Measurements from ENCODE around the gene TMEM121.
A peak's percentile ranks its signal among the peaks of the same experiment; 100 is the strongest.

TMEM121 gene

DNA sequence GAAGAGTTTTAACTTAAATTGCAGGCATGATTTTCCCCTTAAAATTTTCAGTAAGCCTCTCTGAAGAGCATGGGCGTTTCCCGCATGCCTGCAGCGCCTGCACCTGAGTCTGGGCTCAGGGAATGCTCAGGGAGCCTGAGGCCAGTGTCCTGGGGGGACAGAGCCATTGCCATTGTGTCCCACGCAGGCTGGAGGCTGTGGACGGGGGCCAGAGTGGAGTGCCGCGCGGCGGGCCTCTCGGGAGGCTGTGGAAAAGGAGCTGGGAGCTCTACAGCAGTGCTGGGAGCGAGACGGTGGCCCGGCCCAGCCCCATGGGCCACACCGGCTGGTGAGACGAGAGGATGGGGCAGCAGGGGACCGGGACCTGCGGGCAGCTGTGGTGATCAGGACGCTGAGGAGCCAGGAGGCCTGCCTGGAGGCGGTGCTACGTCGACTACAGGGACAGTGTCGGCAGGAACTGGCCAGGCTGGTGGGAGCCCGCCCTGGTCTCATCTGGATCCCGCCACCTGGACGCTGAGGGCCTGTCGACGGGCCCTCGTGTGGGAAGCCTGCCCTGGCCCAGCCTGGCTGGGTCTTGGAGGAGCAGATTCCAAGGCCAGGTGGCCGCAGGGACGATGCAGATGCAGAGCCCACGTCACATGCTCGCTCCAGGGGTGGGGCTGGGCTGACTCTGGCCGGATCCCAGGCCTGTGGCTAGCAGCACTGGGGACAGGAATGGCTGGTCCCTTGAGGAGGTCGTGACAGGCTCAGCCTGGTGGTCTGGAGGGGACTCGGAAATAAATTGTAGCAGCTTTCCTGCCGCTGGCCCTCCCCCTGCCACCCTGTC, 27.7 kb upstream of the TMEM121 start:
- no peak for DNase-seq

DNA sequence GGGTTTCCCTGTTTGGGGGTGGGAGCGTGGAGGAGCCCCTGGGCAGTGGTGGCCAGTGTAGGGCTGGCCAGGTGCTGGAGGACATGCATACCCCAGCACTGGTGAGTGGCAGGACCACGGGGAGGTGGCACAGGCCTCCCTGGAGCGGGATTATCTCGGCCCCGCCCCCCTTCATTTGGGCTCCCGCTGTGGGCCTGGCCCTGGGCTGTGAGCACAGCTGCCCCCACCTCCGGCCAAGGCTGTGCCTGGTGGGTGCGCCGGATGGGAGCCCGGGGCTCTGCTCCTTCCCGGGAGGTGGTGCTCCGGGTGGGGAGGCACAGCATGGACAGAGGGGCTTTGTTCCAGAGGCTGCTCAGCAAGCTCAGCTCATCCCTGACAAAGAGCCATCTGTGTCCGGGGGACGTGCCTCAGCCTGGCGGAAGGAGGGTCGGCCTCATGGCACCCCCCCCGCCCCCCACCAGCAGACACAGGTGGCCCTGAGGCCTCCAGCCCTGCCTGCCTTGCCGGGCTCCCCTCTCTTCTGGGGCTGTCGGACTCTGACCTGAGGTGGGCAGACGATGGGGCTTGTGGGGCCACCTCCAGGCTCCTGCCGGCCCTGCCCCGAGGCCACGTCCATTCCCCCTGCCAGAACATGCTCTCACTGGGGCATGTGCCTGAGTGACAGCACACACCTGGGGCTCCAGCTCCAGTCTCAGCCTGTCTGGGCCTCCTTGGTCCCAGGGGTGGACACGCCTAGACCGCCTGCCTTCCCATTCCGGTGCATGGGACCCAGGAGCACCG, 26.9 kb upstream of the TMEM121 start:
- no peak for DNase-seq

DNA sequence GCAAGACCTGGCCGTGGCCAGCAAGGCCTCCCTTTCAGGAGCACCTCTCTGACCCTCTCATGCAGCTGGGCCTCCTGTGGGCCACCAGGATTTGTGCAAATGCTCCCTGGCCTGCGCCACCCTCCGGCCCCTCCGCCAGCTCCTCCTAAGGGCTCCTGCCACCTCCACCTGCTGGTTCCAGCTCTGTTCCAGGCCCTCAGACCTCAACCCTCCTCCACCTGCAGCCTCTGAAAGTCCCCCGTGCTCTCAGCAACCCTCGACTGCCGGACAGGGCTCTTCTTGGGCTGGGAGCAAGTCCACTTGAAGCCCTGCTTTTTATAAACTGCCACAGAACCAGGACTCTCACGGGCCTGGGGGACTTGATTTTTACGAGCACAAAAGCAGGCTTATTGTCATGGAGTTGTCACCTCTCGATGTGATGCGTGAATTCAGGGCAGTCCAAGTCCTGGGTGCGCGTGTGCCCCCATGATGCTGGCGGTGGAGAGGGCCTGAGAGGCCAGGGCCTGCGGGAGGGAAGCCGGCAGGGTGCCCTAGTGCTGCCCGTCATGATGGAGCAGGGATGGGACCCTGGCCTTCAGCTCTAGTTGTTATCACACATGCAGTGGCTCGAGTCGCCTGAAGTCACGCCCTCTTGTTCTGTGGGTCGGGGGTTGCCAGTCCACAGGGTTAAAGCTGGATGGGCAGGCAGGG, 26.2 kb upstream of the TMEM121 start:
- no peak for DNase-seq

DNA sequence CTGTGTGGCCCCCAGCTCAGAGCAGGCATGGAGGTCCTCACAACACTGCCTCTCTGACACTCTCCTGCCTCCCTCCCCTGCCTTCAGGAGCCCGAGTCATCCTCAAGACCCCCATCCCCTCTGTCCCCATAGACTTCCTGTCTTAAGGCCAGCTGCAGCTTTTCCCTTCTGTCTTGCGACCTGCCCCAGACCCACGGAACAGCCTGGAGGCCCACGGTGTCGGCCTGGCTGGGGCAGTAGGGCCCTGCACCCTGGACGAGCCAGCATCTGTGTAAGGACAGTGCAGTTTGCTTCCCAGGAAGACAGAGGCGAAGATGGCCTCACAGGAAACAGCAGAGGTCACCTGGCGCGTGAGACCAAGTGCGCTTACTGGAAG, 25.7 kb upstream of the TMEM121 start:
- DNase-seq = no peak

DNA sequence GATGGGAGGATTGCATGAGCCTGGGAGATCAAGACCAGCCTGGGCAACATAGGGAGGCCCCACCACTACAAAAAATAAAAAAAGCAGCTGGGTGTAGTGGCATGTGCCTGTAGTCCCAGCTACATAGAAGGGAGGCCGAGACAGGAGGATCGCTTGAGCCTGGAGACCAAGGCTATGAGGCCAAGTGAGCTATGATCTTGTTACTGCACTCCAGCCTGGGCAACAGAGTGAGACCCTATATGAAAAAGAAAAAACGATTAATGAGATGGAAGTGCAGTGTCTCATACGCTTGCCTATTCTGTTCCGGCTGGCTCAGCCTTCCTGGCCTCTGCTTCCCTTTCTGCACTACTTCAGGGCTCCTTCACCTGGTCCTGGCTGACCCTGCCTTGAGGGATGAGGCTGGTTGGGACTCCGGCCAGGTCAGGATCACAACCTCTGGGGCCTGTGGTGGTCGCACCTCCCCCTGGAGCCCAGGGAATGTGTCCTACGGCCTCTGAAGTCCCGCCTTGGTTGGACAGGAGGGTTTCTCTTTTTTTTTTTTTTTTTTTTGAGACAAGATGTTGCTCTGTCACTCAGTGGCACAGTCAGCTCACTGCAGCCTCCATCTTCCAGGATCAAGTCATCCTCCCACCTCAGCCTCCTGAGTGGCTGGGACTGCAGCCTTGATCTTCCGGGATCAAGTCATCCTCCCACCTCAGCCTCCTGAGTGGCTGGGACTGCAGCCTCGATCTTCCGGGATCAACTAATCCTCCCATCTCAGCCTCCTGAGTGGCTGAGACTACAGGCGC, 24.7 kb upstream of the TMEM121 start:
- DNase-seq = no peak

DNA sequence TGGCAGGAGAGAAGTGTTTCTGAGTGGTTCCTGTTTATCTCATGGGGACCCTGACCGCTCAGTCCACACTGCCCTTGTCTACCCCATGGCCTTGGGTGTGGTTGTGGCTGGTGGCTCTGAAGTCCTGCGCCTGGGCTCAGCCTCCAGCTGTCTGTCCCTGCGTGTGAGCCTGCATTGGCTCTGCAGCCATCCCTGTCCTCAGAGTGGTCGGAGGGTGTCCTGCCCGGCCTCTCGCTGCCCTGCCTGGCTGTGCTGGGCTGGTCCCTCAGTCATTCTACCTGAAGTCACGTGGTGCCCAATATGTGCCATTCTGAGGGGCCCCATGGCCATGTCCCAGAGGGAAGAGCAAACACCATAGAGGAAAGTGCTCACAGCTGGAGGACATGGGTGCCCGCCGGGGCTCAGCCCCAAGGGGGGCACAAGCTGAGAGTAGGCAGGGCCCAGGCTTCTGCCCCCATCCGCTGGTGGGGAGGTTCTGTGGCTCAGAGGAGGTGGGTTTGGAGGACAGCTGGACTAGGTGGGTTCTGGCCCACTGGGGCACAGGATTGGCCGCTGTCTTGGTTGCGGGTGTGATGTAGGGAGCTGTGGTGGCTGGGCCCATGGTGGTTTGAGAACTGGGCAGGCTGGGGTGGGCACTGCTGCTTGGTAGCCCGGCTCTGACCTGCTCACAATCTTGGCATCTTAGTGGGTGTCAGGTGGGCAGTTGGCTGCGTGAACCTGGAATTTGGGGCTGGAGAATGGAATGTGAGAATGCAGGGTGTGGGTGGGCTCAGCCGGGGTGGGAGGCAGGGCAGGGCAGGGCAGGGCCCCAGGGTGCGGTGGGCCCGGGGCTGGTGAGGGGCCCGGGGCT, 23.7 kb upstream of the TMEM121 start:
- no peak for DNase-seq

DNA sequence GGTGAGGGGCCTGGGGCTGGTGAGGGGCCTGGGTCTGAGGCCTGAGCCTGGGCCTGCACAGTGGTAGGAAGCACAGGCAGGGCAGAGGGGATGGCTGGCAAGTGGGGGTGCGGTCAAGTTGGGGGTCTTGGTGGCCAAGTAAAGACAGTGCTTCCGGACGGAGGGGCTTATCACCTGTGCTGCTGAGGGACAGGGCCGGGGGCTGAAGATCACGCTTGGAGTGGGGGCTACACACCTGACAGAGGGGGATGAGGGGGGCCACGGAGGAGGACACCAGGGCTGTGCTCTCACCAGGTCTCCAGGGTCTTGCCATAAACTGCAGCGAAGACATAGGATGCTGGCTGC, 23.1 kb upstream of the TMEM121 start:
- no peak for DNase-seq

DNA sequence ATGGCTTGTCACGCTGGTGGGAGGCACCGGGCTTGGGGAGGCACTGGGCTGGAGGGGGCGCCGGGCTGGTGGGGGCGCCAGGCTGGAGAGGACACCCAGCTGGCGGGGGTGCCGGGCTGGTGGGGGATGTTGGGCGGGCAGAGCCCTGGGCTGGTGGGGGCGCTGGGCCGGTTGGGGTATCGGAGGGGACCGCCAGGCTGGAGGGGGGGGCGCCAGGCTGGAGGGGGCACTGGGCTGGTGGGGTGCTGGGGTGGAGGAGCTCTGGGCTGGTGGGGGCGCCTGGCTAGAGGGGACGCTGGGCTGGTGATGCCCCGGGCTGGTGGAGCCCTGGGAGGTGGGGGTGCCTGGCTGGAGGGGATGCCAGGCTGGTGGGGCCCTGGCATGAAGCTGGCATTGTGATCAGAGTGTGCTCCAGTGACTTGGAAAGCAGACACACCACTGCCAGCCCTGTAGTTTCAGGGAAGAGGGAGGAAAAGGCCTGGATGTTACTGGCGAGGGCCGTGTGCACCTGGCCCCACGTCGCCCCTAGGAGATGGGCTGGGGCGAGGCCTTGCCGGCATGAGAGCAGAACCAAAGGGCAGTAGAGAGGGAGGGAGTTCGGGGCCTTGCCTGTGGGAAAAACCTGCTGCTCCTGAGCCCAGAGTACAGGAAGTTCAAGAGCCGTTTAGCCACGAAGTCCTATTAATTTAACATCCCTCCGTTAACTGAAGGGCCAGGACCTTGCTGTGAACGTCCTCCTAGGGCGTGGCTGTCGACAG, 22.3 kb upstream of the TMEM121 start:
- DNase-seq = no peak

DNA sequence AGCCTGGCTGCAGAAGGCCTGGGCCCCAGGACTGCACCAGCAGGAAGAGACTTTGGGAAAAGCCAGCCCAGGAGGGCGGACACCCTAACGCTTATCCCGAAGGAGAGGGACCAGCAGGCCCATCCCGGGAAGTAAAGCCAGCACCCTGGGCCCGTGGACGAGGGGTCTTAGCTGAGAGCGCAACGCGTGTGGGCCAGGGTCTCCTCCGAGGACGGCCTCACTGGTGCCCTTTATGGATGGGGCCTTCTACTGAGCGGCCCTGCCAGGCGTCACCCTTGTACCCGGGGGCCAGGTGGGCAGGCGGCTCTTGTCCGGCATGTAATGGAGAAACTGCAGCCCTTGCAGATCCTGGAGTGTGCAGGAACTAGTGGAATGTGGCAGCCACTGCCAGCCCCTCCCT, 21.3 kb upstream of the TMEM121 start:
- no peak for DNase-seq

DNA sequence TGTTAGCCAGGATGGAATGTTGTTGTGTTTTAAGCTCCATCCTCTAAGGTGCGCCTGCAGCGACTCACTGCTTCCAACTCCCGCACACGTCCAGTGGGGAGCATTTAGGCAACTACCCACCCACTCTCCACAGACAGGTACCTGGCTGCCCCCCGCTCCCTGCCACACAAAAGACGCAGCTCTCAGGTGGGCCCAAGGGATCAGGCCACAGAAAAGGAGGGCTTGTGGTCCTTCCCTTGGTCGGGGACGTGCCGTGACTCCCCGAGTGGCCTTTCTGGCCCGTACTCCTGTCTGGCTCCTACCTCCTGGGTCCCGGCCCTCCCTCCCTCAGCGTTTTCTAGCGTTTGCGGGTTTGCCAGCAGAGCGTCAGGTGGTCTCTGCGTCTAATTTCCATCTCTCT, 19.1 kb upstream of the TMEM121 start:
- DNase-seq = no peak

DNA sequence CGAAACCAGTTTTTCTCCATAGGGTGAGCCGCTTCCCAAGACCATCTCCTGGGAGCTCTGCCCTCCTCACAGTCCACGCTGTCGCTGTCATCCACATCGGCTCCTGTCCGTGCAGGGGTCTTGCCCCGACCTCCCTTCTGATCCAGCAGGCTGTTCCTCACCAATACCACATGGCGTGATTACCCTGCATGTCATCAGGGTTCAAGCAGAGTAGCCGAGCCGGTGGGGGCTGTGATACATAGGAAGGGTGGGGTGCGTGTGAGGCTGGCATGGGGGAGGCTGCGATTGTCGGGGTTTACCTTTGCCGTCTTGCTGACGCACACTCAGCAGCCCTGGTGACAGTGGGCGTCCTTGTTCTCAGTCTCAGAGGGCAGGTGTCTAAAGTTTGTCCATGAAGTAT, 18.3 kb upstream of the TMEM121 start:
- no peak for DNase-seq

DNA sequence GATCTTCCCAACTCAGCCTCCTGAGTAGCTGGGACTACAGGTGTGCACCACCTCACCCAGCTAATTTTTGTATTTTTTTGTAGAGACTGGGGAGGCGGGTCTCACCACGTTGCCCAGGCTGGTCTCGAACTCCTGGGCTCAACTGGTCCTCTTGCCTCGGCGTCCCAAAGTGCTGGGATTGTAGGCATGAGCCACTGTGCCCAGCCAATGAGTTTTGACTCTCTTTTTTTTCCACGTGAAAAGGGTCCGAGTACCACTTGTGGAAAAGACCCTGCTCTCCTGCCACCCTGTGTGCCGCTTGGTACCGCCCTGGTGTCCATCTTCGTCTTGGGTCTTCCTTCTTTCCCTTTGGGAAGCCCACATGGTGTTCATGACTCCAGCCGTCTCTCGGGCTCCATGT, 17.8 kb upstream of the TMEM121 start:
- no peak for DNase-seq

DNA sequence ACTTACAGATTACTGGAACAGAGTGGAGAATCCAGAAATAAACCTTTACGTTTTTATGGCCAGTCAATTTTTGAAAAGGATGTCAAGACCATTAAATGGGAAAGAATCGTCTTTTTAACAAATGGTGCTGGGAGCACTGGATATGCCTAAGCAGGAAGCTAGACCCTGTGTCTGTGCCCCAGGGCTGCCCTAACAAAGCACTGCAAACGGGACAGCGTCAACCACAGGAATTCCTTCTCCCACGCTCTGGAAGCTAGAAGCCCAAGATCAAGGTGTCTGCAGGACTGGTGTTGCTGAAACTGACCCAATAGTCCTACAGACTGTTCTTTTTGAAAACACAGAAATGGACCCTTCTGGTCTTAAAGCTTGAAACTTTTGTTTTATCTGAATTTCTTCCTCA, 9.3 kb upstream of the TMEM121 start:
- DNase-seq = no peak

DNA sequence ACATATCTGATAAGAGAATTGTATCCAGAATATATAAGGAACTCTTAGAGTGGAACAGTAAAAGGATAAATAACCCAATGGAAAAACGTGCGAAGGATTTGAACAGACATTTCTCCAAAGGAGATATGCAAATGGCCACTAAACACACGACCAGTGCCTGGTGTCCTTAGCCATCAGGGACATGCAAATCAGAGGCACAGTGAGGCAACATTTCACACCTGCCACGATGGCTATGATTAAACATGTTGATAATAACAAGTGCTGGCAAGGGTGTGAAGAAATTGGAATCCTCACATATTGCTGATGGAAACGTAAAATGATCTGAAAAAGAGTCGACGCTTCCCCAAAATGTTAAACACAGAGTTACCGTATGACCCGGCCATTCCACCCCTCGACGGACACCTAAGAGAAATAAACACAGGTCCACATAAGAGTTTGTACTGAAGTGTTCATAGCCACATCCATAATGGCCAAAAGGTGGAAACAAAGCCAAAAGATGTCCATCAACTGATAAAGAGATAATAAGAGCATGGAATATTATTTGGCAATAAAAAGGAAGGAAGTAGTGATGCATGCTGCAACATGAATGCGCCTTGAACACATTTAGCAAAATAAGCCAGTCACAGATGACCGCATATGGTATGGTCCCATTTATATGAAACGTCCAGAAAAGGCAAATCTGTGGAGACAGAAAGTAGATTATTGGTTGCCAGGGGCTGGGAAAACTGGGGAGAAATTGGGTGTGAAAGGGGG, 6.3 kb upstream of the TMEM121 start:
- no peak for DNase-seq

DNA sequence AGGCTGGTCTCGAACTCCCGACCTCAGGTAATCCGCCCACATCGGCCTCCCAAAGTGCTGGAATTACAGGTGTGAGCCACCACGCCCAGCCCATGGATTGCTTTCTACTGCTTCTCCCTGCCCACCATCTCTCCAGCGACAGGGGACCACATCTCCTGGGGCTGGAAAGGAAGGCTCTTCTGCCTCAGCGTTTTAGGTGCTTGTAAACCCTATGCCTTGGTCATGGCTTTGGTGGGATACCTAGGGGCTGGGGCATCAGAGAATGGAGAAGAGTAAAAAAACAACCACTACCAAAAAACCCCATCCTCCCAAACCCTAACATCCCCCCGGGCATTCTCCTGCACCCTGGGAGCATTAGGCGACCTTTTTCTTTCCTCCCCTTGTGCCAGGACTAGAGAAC, 1.1 kb upstream of the TMEM121 start:
- no peak for DNase-seq

DNA sequence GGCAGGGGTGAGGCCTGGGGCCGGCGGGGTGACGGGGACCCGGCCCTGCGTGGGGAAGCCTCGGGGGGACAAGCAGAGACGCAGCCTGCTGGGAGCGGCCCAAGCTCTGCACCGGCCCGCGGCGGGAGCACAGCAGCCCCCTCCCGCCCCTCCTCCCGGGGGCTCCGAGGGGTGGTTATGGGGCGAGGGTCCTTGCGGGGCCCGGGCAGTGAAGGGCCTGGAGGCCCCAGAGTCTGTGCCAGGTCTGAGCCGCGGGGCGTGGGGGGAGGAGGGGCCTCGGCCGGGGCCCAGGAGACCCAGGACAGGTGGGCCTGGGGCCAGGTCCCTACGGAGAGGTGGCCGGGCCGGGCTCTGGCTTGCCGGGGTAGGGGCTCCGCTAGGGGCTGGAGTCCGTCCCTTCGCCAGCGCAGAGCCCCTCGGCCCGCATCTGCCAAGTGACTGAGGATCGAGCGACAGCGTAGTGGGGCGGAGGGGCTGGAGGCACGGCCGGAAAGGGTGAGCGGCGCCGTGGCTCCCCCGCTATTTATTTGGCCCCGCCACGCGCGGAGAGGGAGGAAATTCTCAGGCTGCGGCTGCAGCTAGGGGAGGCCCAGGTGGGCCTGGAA, 495 bp downstream of the TMEM121 start:
- DNase-seq = no peak

DNA sequence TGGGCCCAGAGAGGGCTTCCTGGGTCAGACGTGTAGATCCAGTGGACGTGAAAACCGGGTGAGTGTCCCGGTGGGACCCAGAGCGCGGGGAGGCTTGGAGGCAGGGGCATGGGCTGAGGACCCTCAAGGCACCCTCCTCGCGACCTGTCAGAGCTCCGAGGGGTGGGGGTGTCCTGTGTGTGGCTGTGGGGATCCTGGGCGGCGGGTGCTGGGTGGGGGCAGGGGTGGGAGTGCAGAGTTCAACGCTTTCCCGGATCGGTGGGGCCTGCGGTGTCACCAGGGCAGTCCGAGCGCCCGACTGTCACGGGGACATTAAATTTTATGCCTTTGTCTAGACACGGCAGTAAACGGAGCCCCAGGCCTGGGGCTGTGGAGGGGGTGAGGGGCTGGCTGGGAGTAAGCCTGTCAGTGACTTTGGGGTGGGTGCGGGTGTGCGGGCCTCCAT, 1.0 kb downstream of the TMEM121 start:
- DNase-seq = no peak

DNA sequence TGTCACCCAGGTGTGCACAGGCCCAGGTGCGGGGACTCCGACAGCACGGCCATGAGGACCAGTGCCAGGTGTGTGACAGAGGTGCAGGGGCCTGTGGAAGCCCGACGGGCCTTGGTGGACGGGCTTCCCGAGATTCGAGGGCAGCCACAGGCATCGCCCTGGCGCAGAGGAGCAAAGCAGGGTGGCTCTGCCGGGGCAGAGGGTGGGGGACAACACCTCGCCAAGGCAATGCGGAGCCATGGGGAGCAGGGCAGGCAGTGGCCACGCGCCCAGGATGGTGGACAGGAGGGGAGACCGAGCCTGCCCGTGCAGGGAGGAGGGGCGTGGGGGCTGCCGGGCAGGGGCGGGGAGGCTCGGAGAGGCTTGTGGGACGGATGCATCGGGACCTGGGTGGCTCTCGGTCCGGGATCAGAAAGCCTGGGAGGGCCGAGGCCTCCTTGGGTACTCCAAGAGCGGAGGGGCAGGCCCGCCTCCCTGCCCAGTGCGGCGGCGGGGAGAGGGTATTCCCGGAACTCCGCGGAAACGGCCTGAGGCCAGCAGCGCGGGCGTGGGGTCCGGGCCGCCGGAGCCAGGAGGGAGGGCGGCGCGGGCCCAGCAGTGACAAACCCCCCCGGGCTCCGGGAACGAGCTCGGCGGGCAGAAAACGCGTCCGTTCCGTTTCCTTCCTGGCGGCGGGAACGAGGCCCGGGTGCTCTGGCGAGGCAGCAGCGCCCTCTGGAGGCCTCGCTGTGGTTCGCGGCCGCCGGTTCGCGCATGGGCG, 1.6 kb downstream of the TMEM121 start:
- DNase-seq = peak; percentile 41

DNA sequence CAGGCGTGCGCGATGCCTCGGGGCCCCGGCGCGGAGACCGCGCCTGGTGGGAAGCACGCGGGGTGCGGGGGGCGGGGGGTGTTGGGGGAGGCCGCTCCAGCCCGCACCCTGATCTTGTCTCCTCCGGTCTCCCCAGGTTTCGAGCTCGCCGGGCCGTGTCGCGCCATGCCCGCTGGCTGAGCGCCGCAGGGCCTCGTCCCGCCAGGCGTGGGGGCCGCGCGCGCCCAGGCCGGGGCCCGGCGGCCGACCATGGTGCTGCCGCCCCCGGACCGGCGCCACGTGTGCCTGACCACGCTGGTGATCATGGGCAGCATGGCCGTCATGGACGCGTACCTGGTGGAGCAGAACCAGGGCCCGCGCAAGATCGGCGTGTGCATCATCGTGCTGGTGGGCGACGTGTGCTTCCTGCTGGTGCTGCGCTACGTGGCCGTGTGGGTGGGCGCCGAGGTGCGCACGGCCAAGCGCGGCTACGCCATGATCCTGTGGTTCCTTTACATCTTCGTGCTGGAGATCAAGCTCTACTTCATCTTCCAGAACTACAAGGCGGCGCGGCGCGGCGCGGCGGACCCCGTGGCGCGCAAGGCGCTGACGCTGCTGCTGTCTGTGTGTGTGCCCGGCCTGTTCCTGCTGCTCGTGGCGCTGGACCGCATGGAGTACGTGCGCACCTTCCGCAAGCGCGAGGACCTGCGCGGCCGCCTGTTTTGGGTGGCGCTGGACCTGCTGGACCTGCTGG, 2.4 kb downstream of the TMEM121 start:
- no peak for DNase-seq

Measured in NCI-H446 treated with DMSO at 0.1 percent for 48 hours (cell line).